RWPE2 (cell line): ENCODE data around the gene KLK5.

Source experiments
- ATAC-seq: fragments of 200-7000 bp; cut with Tn5 transposase; 3 replicates; pipeline ENCODE4 v1.9.1; 2021; ENCODE audit warnings: low read depth
- DNase-seq: peaks from one replicate; pipeline ENCODE4 v3.0.0-alpha.2; 2020; ENCODE audit warnings: low spot score
- H3K27ac ChIP-seq: fragments of 450-650 bp; 2 replicates; pipeline ENCODE4 v1.5.1; 2017; ENCODE audit warnings: mild to moderate bottlenecking; ENCODE audit not compliant: poor library complexity, severe bottlenecking
- H3K27me3 ChIP-seq: fragments of 250-450 bp; sonication (Bioruptor Pico); 2 replicates; pipeline ENCODE4 v1.5.1; 2021; ENCODE audit warnings: mild to moderate bottlenecking, moderate library complexity; ENCODE audit not compliant: insufficient read depth, poor library complexity, severe bottlenecking
- H3K36me3 ChIP-seq: fragments of 250-450 bp; sonication (Bioruptor Pico); 2 replicates; pipeline ENCODE4 v1.5.1; 2020; ENCODE audit warnings: low read depth, mild to moderate bottlenecking, moderate library complexity
- H3K4me1 ChIP-seq: fragments of 250-450 bp; sonication (Bioruptor Pico); 2 replicates; pipeline ENCODE4 v1.5.1; 2021; ENCODE audit warnings: mild to moderate bottlenecking, moderate library complexity; ENCODE audit not compliant: insufficient read depth, poor library complexity, severe bottlenecking
- H3K4me3 ChIP-seq: fragments of 250-450 bp; sonication (Bioruptor Pico); 2 replicates; pipeline ENCODE4 v1.5.1; 2021; ENCODE audit warnings: mild to moderate bottlenecking, moderate library complexity; ENCODE audit not compliant: severe bottlenecking
- H3K9me3 ChIP-seq: fragments of 250-450 bp; sonication (Bioruptor Pico); 2 replicates; pipeline ENCODE4 v1.5.1; 2021; ENCODE audit warnings: mild to moderate bottlenecking, moderate library complexity; ENCODE audit not compliant: severe bottlenecking
- TF ChIP-seq, protein P1 (sequence below): fragments of 450-650 bp; IDR thresholded peaks from one replicate; pipeline ENCODE4 v1.5.1; 2017; ENCODE audit warnings: mild to moderate bottlenecking, moderate library complexity; ENCODE audit not compliant: poor library complexity, severe bottlenecking

KLK5 gene

DNA sequence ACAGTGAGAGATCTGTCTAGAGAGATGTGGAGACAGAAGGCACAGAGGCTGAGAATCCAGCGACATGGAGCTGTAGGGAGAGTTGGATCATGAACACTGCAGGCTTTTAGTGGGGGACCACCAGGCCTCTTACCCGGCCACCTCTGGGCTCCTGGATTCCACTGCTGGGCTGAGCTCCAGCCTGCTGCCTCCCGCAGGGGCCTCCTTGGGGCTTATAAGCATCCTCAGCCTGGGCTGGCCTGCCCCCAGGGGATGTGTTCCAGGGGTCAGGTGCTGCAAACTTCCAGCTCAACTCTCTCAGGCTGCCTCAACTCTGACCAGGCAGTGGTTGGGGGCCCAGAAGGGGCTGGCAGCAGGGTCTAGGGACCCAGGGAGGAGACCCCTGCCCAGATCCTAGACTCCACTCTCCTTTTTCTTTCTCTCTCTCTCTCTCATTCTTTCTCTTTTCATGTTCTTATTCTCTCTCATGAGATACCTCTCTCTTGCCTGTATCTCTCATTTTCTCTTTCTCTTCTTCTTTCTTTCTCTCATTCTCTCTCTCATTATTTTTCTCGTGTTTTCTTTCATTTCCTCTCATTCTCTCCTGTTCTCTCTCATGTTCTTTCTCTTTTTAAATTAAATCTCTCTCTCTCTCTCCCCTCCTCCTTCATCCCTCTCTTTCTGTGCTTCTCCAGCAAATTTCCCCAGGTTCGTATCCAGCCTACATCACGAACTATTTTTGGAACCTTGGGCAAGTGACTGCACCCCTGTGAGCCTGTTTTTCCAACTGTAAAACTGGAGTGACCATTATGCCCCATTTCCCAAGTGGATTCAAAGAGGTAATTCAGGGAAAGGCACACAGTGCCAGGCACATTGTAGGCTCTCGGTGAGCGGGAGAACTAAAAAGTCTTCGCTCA, 41.4 kb downstream of the KLK5 start, which contains the start of gene KLK4:
TSS of gene KLK4 (minus strand) at position 190 of the 896 bp plus-strand sequence. CDS start 657 bp downstream, outside the sequence.
- Histone ChIP-seq H3K9me3 (no peaks in the 10 kb centered on the region), H3K27me3 (peaks cover 16% of the 10 kb centered on the region), H3K4me3 (no peak within 1 kb of the TSS), H3K4me1 (no peaks in the 10 kb centered on the region), H3K36me3 (no peaks in the 10 kb centered on the region), H3K27ac (no peak within 1 kb of the TSS)
- no peak for DNase-seq
- ATAC-seq = peak; percentile 16; the same call in 1 of the 3 replicates
- TF ChIP-seq, protein P1, sequence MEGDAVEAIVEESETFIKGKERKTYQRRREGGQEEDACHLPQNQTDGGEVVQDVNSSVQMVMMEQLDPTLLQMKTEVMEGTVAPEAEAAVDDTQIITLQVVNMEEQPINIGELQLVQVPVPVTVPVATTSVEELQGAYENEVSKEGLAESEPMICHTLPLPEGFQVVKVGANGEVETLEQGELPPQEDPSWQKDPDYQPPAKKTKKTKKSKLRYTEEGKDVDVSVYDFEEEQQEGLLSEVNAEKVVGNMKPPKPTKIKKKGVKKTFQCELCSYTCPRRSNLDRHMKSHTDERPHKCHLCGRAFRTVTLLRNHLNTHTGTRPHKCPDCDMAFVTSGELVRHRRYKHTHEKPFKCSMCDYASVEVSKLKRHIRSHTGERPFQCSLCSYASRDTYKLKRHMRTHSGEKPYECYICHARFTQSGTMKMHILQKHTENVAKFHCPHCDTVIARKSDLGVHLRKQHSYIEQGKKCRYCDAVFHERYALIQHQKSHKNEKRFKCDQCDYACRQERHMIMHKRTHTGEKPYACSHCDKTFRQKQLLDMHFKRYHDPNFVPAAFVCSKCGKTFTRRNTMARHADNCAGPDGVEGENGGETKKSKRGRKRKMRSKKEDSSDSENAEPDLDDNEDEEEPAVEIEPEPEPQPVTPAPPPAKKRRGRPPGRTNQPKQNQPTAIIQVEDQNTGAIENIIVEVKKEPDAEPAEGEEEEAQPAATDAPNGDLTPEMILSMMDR = no peak

DNA sequence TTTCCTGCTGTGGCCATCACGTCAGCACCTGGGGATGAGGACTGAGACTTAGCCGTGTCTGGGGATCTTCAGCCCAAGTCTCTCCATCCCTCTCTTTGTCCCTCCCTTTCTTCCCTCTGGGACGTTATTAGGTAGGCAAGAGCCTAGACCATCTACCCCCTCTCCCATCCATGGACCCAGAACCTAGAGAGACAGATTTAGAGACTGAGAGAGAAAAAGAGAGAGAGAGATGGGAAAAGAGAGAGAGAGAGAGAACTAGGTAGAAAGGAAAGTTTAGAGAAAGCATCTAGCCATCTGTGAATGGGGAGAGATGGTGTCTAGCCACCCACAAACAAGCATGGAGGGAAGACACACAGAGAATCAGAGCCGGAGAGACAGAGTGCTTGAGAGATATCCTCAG, 42.1 kb downstream of the KLK5 start:
- Histone ChIP-seq H3K27ac (no peak overlapping the region), H3K9me3 (no peaks in the 10 kb centered on the region), H3K4me3 (no peak overlapping the region), H3K27me3 (peaks cover 12% of the 10 kb centered on the region), H3K36me3 (no peaks in the 10 kb centered on the region), H3K4me1 (no peaks in the 10 kb centered on the region)
- ATAC-seq (0 out of 3 replicates have a peak, but pooled peaks have one; percentile 9), DNase-seq (no peak)
- TF ChIP-seq, protein P1 = no peak

DNA sequence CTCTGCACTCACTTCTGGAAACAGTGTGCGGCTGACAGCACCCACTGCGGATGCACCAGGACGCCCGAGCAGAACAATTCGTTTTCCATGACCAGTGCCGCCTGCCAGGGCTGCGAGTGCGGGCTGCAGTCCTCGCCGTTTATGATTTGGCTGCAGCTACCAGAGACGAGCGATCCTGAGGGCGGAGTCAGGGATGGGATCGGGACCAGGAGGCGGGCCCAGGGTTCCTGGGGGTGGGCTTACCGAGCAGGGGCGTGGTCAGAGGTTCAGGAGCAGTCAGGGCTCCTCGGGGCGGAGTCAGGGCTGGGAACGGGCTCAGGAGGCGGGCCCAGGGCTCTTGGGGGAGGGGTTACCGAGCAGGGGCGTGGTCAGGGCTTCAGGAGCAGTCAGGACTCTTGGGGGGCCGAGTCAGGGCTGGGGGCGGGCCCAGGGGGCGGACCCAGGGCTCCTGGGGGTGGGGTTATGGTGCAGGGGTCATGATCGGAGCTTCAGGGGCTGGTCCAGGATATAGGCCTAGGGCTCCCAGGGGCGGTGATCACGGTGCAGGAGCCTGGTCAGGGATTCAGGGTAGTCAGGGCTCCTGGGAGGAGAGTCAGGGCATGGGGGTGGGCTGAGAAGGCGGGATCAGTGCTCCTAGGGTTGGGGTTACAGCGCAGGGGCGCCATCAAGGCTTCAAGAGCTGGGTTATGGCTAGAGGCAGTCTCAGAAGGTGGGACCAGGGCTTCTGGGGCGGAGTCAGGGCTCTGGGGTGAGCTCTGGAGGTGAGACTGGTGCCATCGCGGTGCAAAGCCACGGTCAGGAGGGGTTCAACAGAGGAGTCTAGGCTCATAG, 43.4 kb downstream of the KLK5 start:
- no peak overlapping the region for H3K27ac ChIP-seq
- no peaks in the 10 kb centered on the region for H3K9me3 ChIP-seq
- peaks cover 12% of the 10 kb centered on the region for H3K27me3 ChIP-seq
- TF ChIP-seq, protein P1 = no peak
- no peaks in the 10 kb centered on the region for H3K36me3 ChIP-seq
- H3K4me3 ChIP-seq = no peak overlapping the region
- ATAC-seq (peak; percentile 71), DNase-seq (no peak)
- no peaks in the 10 kb centered on the region for H3K4me1 ChIP-seq

DNA sequence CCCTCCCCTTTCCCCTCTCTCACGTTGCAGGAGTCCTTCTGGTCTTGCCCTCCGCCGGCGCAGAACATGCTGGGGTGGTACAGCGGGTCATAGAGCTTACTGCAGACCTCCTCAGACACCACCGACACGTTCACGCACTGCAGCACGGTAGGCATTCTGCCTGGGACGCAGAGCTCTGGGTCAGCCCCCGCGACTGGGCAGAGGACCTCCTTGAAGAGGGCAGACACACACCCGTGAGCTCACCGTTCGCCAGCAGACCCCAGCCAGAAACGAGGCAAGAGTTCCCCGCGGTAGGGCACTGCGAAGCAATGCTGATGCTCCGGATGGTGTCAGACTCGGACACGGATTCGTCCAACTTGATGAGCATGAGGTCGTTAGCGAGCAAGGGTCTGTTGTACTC, 44.5 kb downstream of the KLK5 start:
- H3K4me1 ChIP-seq = no peaks in the 10 kb centered on the region
- no peak for ATAC-seq
- H3K36me3 ChIP-seq = no peaks in the 10 kb centered on the region
- TF ChIP-seq, protein P1 = no peak
- H3K27ac ChIP-seq = no peak overlapping the region
- H3K27me3 ChIP-seq = peaks cover 12% of the 10 kb centered on the region
- H3K4me3 ChIP-seq = no peak overlapping the region
- DNase-seq = no peak
- no peaks in the 10 kb centered on the region for H3K9me3 ChIP-seq
